ENCODE measurements around the gene CSK.
"Not testable (repeated sequence)": the region's sequence is repeated elsewhere in the genome, so short reads cannot be mapped to it uniquely, and the experiment has no call there.

Gene CSK

GRCh38 chr15:74781431-74782258 is at the start of gene CSK:
Gene CSK, plus strand, starts transcription at chr15:74782080. Its CDS starts 16,218 bp downstream, at chr15:74798298.
- peak within 1 kb of the TSS; percentile 79 for H3K4me3 ChIP-seq (ENCODE audit: low read depth, low read length)
- peak within 1 kb of the TSS; percentile 5 for H3K9ac ChIP-seq (ENCODE audit: low read depth, low read length)
- H3K9me3 ChIP-seq (ENCODE audit: control insufficient read depth, insufficient read depth, low read length), result no peaks in the 10 kb centered on the region
- H3K27me3 ChIP-seq (ENCODE audit: control insufficient read depth, insufficient read depth, low read length), result peaks cover 39% of the 10 kb centered on the region
- peaks cover 2% of the 10 kb centered on the region for H3K4me1 ChIP-seq (ENCODE audit: control insufficient read depth, insufficient read depth, low read length)
- H3K36me3 ChIP-seq (ENCODE audit: control insufficient read depth, insufficient read depth, low read length), result no peaks in the 10 kb centered on the region

GRCh38 chr15:74732846-74733245 is 49.0 kb upstream of the CSK start:
- Histone ChIP-seq H3K4me1 (ENCODE audit: control insufficient read depth, insufficient read depth, low read length) (no peaks in the 10 kb centered on the region), H3K9ac (ENCODE audit: low read depth, low read length) (no peak overlapping the region), H3K9me3 (ENCODE audit: control insufficient read depth, insufficient read depth, low read length) (no peaks in the 10 kb centered on the region), H3K4me3 (ENCODE audit: low read depth, low read length) (no peak overlapping the region), H3K36me3 (ENCODE audit: control insufficient read depth, insufficient read depth, low read length) (no peaks in the 10 kb centered on the region), H3K27me3 (ENCODE audit: control insufficient read depth, insufficient read depth, low read length) (peaks cover 2% of the 10 kb centered on the region)

DNA sequence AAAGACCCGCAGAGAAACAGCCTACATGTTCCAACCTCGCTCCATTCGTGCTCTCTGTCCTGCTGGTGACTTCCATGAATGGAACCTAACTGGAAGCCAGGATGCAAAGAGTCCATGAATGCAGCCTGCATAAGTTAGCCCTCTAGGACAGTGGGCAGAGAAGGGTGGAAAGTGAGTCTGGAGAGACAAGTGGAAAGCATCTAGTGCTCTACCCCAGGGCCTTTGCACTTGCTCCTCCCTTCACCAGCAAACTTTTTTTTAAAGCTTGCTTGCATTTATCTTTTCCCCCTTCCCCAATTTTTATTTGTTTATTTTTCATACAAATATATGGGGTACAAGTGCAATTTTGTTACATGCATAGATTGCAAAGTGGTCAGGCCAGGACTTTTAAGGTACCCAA is 48.6 kb upstream of the CSK start:
- Histone ChIP-seq H3K9me3 (ENCODE audit: control insufficient read depth, insufficient read depth, low read length) (no peaks in the 10 kb centered on the region), H3K36me3 (ENCODE audit: control insufficient read depth, insufficient read depth, low read length) (no peaks in the 10 kb centered on the region), H3K27me3 (ENCODE audit: control insufficient read depth, insufficient read depth, low read length) (no peaks in the 10 kb centered on the region), H3K4me3 (ENCODE audit: low read depth, low read length) (no peak overlapping the region), H3K9ac (ENCODE audit: low read depth, low read length) (no peak overlapping the region), H3K4me1 (ENCODE audit: control insufficient read depth, insufficient read depth, low read length) (no peaks in the 10 kb centered on the region)

- H3K36me3 ChIP-seq (ENCODE audit: control insufficient read depth, insufficient read depth, low read length), result no peaks in the 10 kb centered on the region
- no peaks in the 10 kb centered on the region for H3K4me1 ChIP-seq (ENCODE audit: control insufficient read depth, insufficient read depth, low read length)
- H3K4me3 ChIP-seq (ENCODE audit: low read depth, low read length), result no peak overlapping the region
- no peak overlapping the region for H3K9ac ChIP-seq (ENCODE audit: low read depth, low read length)
- H3K27me3 ChIP-seq (ENCODE audit: control insufficient read depth, insufficient read depth, low read length), result no peaks in the 10 kb centered on the region
- no peaks in the 10 kb centered on the region for H3K9me3 ChIP-seq (ENCODE audit: control insufficient read depth, insufficient read depth, low read length)
Observed at GRCh38 chr15:74735305-74735704, 46.6 kb upstream of the CSK start.

DNA sequence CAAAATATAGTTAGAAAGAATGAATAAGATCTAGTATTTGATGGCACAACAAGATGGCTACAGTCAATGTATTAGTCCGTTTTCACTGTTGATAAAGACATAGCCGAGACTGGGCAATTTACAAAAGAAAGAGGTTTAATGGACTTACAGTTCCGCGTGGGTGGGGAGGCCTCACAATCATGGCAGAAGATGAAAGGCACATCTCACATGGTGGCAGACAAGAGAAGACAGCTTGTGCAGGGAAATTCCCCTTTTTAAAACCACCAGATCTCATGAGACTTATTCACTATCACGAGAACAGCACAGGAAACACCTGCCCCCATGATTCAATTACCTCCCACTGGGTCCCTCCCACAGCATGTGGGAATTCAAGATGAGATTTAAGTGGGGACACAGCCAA is 43.6 kb upstream of the CSK start:
- H3K9ac ChIP-seq (ENCODE audit: low read depth, low read length); H3K27me3 ChIP-seq (ENCODE audit: control insufficient read depth, insufficient read depth, low read length); H3K4me3 ChIP-seq (ENCODE audit: low read depth, low read length); H3K4me1 ChIP-seq (ENCODE audit: control insufficient read depth, insufficient read depth, low read length); H3K36me3 ChIP-seq (ENCODE audit: control insufficient read depth, insufficient read depth, low read length); H3K9me3 ChIP-seq (ENCODE audit: control insufficient read depth, insufficient read depth, low read length): not testable (repeated sequence)

- Histone ChIP-seq H3K4me1 (ENCODE audit: control insufficient read depth, insufficient read depth, low read length) (no peaks in the 10 kb centered on the region), H3K9me3 (ENCODE audit: control insufficient read depth, insufficient read depth, low read length) (no peaks in the 10 kb centered on the region), H3K9ac (ENCODE audit: low read depth, low read length) (no peak overlapping the region), H3K36me3 (ENCODE audit: control insufficient read depth, insufficient read depth, low read length) (no peaks in the 10 kb centered on the region), H3K4me3 (ENCODE audit: low read depth, low read length) (no peak overlapping the region), H3K27me3 (ENCODE audit: control insufficient read depth, insufficient read depth, low read length) (no peaks in the 10 kb centered on the region)
Observed at GRCh38 chr15:74742422-74742821, 39.5 kb upstream of the CSK start.

DNA sequence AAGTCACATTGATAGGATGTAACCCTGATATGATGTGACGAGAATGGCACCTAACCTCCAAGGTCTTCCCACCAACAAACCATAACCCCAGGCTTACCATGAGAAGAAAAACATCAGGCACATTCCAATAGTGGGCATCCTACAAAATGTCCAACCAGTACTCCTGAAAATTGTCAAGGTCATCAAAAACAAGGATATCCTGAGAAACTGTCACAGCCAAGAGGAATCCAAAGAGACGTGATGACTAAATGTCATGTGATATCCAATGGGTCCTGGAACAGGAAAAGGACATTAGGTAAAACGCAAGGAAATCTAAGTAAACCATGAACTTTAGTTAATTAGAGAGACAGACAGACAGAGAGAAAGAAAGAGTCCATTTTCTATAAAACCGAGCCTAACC is 35.5 kb upstream of the CSK start:
- no peaks in the 10 kb centered on the region for H3K36me3 ChIP-seq (ENCODE audit: control insufficient read depth, insufficient read depth, low read length)
- no peaks in the 10 kb centered on the region for H3K9me3 ChIP-seq (ENCODE audit: control insufficient read depth, insufficient read depth, low read length)
- no peaks in the 10 kb centered on the region for H3K4me1 ChIP-seq (ENCODE audit: control insufficient read depth, insufficient read depth, low read length)
- no peak overlapping the region for H3K9ac ChIP-seq (ENCODE audit: low read depth, low read length)
- H3K4me3 ChIP-seq (ENCODE audit: low read depth, low read length), result no peak overlapping the region
- H3K27me3 ChIP-seq (ENCODE audit: control insufficient read depth, insufficient read depth, low read length), result no peaks in the 10 kb centered on the region

GRCh38 chr15:74748322-74748946 is 33.4 kb upstream of the CSK start, which contains the start of gene CYP1A2:
Gene CYP1A2, plus strand, starts transcription at chr15:74748845. Its CDS starts 894 bp downstream, at chr15:74749739.
- Histone ChIP-seq H3K36me3 (ENCODE audit: control insufficient read depth, insufficient read depth, low read length) (no peaks in the 10 kb centered on the region), H3K9ac (ENCODE audit: low read depth, low read length) (no peak within 1 kb of the TSS)

DNA sequence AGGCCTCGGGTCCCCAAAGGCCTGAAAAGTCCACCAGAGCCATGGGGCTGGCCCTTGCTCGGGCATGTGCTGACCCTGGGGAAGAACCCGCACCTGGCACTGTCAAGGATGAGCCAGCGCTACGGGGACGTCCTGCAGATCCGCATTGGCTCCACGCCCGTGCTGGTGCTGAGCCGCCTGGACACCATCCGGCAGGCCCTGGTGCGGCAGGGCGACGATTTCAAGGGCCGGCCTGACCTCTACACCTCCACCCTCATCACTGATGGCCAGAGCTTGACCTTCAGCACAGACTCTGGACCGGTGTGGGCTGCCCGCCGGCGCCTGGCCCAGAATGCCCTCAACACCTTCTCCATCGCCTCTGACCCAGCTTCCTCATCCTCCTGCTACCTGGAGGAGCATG is 32.0 kb upstream of the CSK start:
- H3K36me3 ChIP-seq (ENCODE audit: control insufficient read depth, insufficient read depth, low read length), result no peaks in the 10 kb centered on the region
- no peak overlapping the region for H3K9ac ChIP-seq (ENCODE audit: low read depth, low read length)
- H3K4me3 ChIP-seq (ENCODE audit: low read depth, low read length), result no peak overlapping the region
- H3K9me3 ChIP-seq (ENCODE audit: control insufficient read depth, insufficient read depth, low read length), result no peaks in the 10 kb centered on the region
- no peaks in the 10 kb centered on the region for H3K27me3 ChIP-seq (ENCODE audit: control insufficient read depth, insufficient read depth, low read length)
- H3K4me1 ChIP-seq (ENCODE audit: control insufficient read depth, insufficient read depth, low read length), result no peaks in the 10 kb centered on the region

More at GRCh38 chr15:74748322-74748946, 33.4 kb upstream of the CSK start, which contains the start of gene CYP1A2:
- Histone ChIP-seq H3K4me3 (ENCODE audit: low read depth, low read length) (no peak within 1 kb of the TSS), H3K4me1 (ENCODE audit: control insufficient read depth, insufficient read depth, low read length) (no peaks in the 10 kb centered on the region), H3K27me3 (ENCODE audit: control insufficient read depth, insufficient read depth, low read length) (no peaks in the 10 kb centered on the region), H3K9me3 (ENCODE audit: control insufficient read depth, insufficient read depth, low read length) (no peaks in the 10 kb centered on the region)

DNA sequence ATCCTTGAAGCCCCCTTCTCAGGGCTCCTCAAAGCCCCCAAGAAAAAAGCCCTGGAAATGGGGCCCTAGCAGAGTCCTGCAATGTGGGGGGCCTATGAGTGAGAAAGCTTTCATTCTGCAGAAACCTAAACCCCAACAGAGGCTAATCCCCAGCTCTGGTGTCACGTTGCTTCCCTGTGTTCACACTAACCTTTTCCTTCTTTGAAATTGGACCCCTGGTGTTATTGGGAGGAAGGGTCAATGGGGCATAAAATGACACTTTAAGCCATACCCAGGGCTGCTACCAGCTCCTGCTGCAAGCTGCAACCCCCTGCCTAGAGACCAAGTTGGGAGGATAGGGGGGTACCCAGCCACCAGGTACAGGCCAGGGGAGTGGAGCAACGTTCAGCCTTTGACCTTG is 31.1 kb upstream of the CSK start:
- Histone ChIP-seq H3K36me3 (ENCODE audit: control insufficient read depth, insufficient read depth, low read length) (no peaks in the 10 kb centered on the region), H3K27me3 (ENCODE audit: control insufficient read depth, insufficient read depth, low read length) (no peaks in the 10 kb centered on the region), H3K4me3 (ENCODE audit: low read depth, low read length) (no peak overlapping the region), H3K9me3 (ENCODE audit: control insufficient read depth, insufficient read depth, low read length) (no peaks in the 10 kb centered on the region), H3K9ac (ENCODE audit: low read depth, low read length) (no peak overlapping the region), H3K4me1 (ENCODE audit: control insufficient read depth, insufficient read depth, low read length) (no peaks in the 10 kb centered on the region)

DNA sequence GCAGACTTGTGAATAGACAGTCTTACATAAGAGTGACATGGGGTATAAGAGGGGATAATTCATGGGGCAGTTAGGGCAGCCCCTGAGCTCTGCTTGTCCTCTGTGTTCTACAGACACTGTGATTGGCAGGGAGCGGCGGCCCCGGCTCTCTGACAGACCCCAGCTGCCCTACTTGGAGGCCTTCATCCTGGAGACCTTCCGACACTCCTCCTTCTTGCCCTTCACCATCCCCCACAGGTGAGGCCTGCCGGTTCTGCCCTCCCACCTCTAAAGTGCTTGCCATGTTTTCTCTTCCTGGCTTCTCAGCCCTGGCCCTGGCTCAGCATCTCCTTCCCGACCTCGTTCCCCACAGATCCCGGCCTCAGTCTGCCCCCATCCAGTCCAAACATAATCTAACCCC is 29.9 kb upstream of the CSK start:
- no peaks in the 10 kb centered on the region for H3K27me3 ChIP-seq (ENCODE audit: control insufficient read depth, insufficient read depth, low read length)

GRCh38 chr15:74752531-74752930 is 29.3 kb upstream of the CSK start:
- no peaks in the 10 kb centered on the region for H3K36me3 ChIP-seq (ENCODE audit: control insufficient read depth, insufficient read depth, low read length)
- H3K9ac ChIP-seq (ENCODE audit: low read depth, low read length), result no peak overlapping the region
- H3K27me3 ChIP-seq (ENCODE audit: control insufficient read depth, insufficient read depth, low read length), result no peaks in the 10 kb centered on the region
- H3K9me3 ChIP-seq (ENCODE audit: control insufficient read depth, insufficient read depth, low read length), result no peaks in the 10 kb centered on the region
- no peak overlapping the region for H3K4me3 ChIP-seq (ENCODE audit: low read depth, low read length)
- no peaks in the 10 kb centered on the region for H3K4me1 ChIP-seq (ENCODE audit: control insufficient read depth, insufficient read depth, low read length)

More for the DNA sequence above, 29.9 kb upstream of the CSK start:
- H3K4me3 ChIP-seq (ENCODE audit: low read depth, low read length), result no peak overlapping the region
- no peaks in the 10 kb centered on the region for H3K4me1 ChIP-seq (ENCODE audit: control insufficient read depth, insufficient read depth, low read length)
- H3K9me3 ChIP-seq (ENCODE audit: control insufficient read depth, insufficient read depth, low read length), result no peaks in the 10 kb centered on the region
- H3K36me3 ChIP-seq (ENCODE audit: control insufficient read depth, insufficient read depth, low read length), result no peaks in the 10 kb centered on the region
- H3K9ac ChIP-seq (ENCODE audit: low read depth, low read length), result no peak overlapping the region
